ENCODE results near the gene ECI2.

DNA sequence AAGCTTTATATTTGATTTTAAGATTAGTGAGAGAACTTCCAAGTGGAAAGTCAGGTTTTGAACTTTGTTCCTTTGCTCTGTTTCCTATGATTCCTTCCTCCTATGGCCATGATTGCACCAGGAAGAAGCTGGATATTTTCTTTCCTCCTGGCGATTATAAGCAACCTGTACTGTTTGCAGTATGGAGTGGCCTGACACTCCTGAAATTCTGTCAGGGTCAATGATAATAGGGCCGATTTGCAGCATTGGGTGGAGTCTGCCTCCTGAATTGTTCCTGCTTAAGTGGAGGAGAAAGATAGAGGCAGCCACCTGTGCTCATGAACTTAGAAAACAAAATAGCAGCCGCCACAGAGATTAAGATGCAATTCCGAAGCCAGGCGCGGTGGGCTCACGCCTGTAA, 46.7 kb downstream of the ECI2 start:
- TF ChIP-seq, protein P1, sequence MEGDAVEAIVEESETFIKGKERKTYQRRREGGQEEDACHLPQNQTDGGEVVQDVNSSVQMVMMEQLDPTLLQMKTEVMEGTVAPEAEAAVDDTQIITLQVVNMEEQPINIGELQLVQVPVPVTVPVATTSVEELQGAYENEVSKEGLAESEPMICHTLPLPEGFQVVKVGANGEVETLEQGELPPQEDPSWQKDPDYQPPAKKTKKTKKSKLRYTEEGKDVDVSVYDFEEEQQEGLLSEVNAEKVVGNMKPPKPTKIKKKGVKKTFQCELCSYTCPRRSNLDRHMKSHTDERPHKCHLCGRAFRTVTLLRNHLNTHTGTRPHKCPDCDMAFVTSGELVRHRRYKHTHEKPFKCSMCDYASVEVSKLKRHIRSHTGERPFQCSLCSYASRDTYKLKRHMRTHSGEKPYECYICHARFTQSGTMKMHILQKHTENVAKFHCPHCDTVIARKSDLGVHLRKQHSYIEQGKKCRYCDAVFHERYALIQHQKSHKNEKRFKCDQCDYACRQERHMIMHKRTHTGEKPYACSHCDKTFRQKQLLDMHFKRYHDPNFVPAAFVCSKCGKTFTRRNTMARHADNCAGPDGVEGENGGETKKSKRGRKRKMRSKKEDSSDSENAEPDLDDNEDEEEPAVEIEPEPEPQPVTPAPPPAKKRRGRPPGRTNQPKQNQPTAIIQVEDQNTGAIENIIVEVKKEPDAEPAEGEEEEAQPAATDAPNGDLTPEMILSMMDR (IDR thresholded peaks at IDR 0.05) = no peak
- no peak for TF ChIP-seq EZH2phosphoT487 (IDR thresholded peaks at IDR 0.05)
